GM12874 (cell line): ENCODE measurements around the gene UPK1B.

Source experiments
- TF ChIP-seq, protein P1 (sequence below): IDR thresholded peaks from 2 replicates; pipeline ENCODE4 v1.5.1; 2011; ENCODE audit warnings: low read depth, mild to moderate bottlenecking, control low read depth, low read length, moderate library complexity; ENCODE audit not compliant: insufficient read depth

UPK1B gene

DNA sequence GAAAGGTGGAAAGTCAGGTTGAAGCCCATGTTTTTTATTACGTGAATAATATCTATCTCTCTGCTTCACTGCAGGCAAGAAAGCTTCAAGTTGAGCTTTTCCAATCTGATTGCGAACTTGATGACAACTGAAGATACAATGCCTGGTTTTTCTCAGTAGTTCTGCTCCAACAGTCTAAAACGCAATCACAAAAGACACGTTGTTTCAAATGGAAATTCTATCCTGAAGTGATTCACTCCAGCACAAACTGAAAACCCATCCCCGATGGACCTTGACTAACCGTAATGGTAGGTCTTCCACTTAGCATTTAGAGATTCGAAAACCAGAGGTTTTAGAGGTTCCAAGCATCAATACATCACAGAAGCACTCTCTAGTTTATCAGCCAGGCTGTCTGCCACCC, 56.7 kb downstream of the UPK1B start:
- TF ChIP-seq, protein P1, sequence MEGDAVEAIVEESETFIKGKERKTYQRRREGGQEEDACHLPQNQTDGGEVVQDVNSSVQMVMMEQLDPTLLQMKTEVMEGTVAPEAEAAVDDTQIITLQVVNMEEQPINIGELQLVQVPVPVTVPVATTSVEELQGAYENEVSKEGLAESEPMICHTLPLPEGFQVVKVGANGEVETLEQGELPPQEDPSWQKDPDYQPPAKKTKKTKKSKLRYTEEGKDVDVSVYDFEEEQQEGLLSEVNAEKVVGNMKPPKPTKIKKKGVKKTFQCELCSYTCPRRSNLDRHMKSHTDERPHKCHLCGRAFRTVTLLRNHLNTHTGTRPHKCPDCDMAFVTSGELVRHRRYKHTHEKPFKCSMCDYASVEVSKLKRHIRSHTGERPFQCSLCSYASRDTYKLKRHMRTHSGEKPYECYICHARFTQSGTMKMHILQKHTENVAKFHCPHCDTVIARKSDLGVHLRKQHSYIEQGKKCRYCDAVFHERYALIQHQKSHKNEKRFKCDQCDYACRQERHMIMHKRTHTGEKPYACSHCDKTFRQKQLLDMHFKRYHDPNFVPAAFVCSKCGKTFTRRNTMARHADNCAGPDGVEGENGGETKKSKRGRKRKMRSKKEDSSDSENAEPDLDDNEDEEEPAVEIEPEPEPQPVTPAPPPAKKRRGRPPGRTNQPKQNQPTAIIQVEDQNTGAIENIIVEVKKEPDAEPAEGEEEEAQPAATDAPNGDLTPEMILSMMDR, result no peak

DNA sequence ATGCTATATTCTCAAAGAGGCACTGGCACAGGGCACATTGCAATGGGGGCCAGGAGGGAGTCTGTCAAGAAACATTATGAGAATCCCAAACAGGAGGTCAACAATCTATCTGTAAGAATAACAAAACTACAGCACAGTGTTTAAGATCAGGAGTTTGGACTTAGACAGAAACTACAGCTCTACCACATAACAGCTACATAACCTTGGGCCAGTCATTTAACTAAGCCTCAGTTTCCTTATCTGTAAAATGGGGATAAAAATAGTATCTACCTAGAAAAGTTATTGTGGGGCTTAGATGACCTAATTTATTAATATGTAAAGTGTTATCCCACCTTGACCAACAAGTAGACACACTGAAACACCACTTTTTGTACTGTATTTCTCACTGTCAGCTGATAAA, 57.3 kb downstream of the UPK1B start:
- TF ChIP-seq, protein P1, result no peak

DNA sequence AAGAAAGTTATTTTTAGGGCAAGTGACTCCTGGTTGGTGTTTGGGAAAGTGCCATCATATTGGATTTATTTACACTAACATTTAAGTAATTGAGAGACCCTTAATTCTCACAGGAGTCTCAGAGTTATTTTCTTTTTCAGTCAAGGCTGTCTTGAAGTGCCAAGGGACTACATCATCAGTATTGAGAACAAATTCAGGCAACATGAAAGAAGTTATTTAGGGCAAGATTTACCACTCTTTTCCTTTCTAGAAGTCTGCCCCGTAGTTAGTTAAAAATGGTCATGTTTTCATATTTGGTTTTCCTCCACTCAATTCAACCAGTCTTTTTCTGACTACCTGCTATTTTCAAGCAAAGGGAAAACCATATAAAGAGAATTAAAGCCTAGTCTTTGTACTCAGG, 61.2 kb downstream of the UPK1B start:
- TF ChIP-seq, protein P1, result no peak

DNA sequence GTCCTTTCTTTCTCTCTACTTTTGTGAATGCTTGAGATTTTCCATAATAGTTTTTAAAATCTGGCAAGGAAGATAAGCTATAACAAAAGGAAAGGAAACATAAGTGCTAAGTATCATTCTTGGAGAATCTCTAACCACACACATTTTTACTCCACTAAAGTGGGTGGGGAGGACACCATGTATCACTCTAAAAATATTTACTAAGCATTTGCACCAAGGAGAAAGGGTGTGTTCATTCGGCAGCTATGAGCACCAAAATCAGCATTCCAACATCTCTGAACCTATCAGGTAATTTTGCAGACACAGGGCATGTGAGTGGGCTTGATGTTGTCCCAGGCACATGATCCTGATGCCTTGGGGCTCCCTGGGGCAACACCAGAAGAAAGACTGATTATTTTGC, 61.8 kb downstream of the UPK1B start:
- TF ChIP-seq, protein P1, result no peak

DNA sequence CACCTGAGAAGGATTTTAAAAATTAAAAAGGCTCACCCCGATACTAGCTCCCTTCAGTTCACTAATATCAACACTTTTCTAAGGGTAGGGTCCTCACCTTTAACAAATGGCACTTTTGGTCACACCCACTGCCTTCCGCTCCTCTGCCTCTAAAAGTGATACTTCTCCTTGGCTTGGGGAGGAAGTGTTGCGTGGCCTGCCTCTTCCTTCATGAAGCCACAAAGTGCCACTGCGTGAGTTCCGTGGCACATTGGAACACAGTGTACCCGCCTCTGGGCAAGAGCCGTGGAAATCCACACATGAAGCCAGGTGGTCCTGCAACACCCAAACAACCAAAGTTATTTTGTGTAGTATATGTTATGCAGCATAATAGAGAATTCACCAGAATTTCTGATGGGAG, 63.4 kb downstream of the UPK1B start:
- TF ChIP-seq, protein P1, result no peak

DNA sequence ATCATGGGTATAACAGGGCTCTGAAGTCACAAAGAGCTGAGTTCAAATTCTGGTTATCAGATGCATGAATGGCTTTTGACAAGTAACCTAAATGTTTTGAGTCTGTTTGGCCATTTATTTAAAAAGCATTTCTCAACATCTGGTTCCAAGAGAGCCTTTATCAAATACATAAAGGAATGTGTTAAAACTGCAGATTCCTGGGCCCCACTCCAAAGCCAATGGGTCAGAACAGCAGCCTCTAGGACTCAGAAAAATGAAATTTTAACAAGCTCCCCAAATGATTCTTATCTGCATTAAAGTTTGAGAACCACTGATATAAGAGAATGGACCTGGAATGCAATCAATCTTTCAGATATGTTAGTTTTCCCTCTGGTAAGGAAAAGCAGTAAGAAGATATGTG, 63.9 kb downstream of the UPK1B start:
- TF ChIP-seq, protein P1, result no peak

DNA sequence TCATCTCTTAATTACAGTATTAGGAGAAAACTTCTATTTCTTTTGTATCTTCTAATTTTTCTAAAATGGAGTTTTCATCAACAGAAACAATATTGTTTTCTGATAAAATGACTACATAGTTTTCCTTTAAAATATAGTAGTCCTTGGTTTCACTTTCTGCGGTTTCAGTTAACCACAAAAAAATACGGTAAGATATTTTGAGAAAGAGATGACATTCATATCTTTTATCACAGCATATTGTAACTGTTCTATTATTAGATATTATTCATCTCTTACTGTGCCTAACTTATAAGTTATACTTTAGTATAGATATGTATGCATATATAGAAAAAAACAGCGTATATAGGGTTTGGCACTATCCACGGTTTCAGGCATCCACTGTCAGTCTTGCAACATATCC, 65.0 kb downstream of the UPK1B start:
- TF ChIP-seq, protein P1, result no peak
